Esophagus squamous epithelium (tissue), 4 donors: ENCODE data around the gene MAN2A1.

ENCODE experiments used
- CTCF ChIP-seq, 6 experiments: fragments of 450-650 bp in 4 of 6; fragments of 200-600 bp in 2 of 6; sonication (generic) in 2 of 6; IDR thresholded peaks; one replicate each; pipeline ENCODE4 v1.5.1; 2016 to 2019; ENCODE audit warnings: antibody characterized with exemption in 6 of 6, mild to moderate bottlenecking in 4 of 6, moderate library complexity in 4 of 6
- POLR2A ChIP-seq, 4 donors: fragments of 450-650 bp; IDR thresholded peaks; one replicate each; pipeline ENCODE4 v1.6.1; 2017; ENCODE audit warnings: antibody characterized with exemption in 4 of 4, mild to moderate bottlenecking in 4 of 4, moderate library complexity in 3 of 4

GRCh38 chr5:109857405-109858031, 167.8 kb downstream of the MAN2A1 start:
- TF ChIP-seq CTCF (IDR thresholded peaks at IDR 0.05): no peak
- no peak for TF ChIP-seq POLR2A (IDR thresholded peaks at IDR 0.05)
